ENCODE data around the gene HSPB6.

DNA sequence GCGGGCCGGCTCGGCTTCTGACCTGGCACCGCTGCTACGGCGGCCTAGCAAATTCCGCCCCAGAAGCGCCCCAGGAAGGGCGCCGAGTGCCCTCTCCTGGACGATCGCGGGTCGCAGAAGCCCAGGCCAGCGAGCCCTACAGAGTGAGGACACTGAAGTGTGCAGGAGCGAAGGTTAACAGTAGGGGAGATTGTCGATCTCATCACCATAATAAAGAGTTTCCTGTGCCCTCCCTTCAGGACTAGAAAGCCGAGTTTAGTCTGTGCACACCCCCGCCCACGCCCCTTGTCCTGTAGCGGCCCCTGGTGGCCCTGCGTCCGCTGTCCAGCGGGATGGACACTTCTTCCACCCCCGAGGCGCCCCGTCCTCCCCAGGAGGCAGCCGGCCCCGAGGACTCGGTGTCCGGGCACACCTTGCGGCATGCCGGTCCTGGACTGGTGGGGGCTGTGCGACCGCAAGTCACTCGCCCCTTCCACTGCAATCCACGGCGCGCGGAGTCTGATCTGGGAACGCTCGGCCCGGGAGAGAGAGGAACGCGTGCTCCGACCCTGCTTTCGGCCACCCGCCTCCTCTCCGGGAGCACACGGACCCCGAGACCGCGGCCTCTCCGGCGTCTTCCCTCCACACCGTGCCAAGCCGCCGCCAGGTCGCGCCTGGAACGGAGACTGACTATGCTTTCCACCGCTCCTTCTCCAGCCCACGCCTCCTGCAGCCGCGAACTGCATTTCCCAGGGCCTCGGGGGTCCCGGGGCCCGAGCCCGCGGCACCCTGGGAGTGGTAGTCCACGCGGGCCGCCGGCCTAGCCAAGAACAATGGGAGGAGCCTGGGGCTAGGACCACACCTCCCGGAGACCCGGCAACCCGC, 39.8 kb downstream of the HSPB6 start:
- TF ChIP-seq, protein P1, sequence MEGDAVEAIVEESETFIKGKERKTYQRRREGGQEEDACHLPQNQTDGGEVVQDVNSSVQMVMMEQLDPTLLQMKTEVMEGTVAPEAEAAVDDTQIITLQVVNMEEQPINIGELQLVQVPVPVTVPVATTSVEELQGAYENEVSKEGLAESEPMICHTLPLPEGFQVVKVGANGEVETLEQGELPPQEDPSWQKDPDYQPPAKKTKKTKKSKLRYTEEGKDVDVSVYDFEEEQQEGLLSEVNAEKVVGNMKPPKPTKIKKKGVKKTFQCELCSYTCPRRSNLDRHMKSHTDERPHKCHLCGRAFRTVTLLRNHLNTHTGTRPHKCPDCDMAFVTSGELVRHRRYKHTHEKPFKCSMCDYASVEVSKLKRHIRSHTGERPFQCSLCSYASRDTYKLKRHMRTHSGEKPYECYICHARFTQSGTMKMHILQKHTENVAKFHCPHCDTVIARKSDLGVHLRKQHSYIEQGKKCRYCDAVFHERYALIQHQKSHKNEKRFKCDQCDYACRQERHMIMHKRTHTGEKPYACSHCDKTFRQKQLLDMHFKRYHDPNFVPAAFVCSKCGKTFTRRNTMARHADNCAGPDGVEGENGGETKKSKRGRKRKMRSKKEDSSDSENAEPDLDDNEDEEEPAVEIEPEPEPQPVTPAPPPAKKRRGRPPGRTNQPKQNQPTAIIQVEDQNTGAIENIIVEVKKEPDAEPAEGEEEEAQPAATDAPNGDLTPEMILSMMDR (IDR thresholded peaks at IDR 0.05; ENCODE audit: insufficient read depth, low read depth, low read length): peak; percentile 75
- TF ChIP-seq EZH2 (IDR thresholded peaks at IDR 0.05; ENCODE audit: insufficient read depth, low read length): no peak

Measured in astrocyte (in vitro differentiated cells and primary cell).